GM21423 (cell line): ENCODE results near the gene CYP3A4.
"Not testable (repeated sequence)": the region's sequence is repeated elsewhere in the genome, so short reads cannot be mapped to it uniquely, and the experiment has no call there.

ENCODE experiments used
- ATAC-seq: cut with Tn5 transposase; IDR thresholded peaks from one replicate; pipeline ENCODE4 v1.9.1; 2021; ENCODE audit warnings: mild to moderate bottlenecking, moderate library complexity; ENCODE audit not compliant: unreplicated experiment

The CYP3A4 gene

DNA sequence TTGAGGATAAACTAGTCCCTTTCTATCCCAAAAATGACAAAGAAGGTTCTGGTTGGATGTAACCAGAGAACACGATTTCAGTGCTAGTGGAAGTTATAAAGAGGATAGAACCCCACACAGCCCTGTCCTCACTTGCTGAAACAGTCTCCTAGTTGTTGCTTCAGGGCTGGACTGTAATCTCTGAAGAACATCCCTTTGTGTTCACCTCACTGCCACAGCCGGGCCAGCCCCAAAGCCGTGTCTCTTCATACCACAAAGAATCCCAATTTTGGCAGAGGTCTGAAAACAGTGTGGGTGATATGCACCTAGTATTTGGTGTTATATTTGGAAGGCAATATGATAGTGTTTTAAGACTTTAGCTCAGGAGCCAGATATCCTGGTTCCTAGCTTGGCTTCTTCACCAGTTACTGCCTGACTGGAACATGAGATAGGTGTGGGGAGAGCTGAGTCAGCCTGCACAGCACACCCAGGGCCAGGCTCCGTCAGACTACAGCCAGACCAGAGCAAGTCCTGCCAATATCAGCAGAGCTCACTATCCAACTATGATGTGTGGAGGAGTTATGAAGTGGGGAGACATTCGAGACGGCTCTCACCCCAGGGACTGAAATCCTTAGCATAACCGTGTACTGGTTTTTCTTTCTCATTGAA, 21.2 kb downstream of the CYP3A4 start:
- ATAC-seq = no peak

DNA sequence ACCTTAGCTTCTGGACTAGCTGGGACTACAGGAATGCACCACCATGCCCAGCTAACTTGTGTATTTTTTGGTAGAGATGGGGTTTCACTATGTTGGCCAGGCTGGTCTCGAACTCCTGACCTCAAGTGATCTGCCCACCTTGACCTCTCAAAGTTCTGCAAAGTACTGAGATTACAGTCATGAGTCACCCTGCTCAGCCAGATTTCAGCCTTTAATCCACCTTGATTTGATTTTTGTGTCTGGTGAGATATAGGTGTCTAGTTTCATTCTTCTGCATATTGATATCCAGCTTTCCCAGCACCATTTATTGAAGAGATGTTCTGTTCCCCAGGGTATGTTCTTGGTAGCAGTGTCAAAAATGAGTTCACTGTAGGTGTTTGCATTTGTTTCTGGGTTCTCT, 28.9 kb downstream of the CYP3A4 start:
- no peak for ATAC-seq

DNA sequence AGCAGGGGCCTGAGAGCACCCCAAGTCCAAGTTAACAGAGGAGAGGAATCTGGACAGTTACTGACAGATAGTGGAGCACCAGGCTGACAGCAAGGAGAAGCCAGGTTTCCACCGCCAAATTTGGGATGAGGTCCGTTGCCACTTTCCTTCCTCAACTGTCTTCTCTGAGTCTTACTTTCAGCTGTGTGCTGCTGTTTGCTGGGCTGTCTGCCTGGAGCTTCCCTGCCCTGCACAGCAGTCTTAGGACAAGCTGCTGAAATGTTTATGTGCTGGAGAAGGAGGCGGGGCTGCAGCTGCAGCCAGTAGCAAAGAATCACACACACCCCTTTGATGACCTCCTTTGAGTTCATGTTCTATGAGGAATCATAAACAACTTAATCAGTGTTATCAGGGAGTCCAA, 31.6 kb downstream of the CYP3A4 start:
- no peak for ATAC-seq

DNA sequence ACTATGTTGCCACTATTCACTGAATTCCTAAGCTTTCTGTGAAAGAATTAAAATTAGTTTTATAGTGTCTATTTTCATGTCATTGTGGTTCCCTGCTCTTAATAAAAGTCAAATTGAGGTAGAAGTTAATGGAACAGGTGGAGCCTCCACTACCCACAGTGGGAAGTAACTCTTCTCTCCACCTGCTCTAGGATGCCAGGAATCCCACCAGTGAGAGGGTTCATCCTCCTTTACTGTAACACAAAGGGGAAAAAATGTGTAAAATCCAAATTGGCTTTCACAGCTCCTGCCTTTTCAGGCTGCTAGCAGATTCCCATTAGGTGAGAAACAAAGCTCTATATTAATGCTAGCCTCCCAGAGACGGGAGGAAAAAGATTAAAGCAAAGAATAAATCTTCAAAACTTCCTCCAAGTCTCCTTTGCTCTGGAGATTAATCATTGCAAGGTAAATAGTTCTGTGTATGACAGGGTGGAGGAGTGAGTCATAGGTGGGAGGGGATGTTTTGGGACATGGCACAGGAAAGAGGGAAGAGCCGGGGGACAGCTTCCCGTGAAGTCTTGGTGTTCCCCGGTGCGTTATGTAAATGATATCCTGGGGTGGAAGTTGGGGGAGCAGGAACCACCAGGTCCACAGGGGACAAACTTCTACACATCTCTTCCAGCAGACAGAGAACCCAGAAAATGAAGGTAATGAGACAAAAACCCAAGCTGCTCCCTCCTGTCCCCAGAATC, 32.5 kb downstream of the CYP3A4 start:
- not testable (repeated sequence) for ATAC-seq

DNA sequence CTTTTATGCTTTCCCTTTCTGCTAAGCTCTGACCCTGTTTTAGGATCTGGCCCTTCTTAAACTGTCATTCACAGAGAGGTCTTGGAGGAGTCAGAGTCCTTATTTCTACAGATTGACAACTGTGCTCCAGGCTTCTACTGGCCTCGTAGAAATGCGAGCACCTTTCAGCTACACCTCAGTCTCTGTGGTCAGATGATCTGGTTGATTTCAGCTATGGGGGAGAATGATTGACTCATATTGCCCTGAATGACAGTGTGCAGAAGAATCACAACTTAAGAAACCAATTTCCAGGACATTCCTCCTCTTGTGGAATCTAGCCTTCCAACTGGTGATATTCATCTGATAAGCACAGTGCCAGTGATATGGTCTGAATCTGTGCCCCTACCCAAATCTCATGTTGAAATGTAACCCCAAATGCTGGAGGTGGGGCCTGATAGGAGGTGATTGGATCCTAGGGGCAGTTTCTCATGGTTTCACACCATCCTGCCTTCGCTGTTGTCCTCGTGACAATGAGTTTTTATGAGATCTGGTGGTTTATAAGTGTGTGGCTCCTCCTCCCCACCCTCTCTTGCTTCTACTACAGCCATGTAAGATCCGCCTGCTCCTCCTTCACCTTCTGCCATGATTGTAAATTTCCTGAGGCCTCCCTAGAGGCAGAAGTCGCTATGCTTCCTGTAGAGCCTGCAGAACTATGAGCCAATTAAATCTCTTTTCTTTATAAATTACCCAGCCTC, 35.0 kb downstream of the CYP3A4 start:
- ATAC-seq = no peak

DNA sequence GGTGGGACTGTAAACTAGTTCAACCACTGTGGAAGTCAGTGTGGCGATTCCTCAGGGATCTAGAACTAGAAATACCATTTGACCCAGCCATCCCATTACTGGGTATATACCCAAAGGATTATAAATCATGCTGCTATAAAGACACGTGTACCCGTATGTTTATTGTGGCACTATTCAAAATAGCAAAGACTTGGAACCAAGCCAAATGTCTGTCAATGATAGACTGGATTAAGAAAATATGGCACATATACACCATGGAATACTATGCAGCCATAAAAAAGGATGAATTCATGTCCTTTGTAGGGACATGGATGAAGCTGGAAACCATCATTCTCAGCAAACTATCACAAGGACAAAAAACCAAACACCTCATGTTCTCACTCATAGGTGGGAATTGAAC, 37.1 kb downstream of the CYP3A4 start:
- not testable (repeated sequence) for ATAC-seq

DNA sequence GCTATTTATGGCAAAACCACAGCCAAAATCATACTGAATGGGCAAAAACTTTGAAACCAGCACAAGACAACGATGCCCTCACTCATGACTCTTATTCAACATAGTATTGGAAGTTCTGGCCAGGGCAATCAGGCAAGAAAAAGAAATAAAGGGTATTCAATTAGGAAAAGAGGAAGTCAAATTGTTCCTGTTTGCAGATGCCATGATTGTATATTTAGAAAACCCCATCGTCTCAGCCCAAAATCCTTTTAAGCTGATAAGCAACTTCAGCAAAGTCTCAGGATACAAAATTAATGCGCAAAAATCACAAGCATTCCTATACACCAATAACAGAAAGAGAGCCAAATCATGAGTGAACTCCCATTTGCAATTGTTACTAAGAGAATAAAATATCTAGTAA, 38.6 kb downstream of the CYP3A4 start:
- ATAC-seq = not testable (repeated sequence)

DNA sequence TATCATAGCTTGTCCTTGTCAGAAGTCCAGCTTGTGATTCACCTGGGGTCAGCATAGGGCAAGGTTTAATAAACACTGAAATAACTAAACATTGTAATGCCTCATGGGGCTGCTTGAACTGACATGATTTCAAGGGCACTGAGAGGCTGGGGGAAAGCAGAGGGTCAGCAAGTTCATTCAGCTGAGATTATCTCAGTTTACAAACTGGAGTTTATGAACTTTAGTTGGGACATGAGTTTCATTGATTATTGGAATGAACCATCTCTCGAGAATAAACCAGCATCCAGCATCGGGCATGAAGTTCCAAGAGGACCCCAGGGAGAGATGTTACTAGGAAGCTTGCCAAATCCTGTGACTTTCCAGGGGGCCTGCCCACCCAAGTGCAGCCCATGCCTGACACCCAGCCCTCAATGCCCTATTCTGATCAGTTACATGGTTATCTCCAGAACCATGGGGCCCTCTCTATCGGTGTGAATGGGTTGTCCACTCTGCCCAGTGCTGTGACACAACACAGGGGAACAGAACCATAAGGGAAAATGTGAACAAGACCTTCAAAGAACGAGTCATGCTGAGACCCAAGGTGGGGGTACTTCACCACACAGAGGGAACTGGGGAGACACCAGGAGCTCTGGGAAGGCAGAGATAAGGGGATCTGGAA, 41.1 kb downstream of the CYP3A4 start:
- no peak for ATAC-seq

DNA sequence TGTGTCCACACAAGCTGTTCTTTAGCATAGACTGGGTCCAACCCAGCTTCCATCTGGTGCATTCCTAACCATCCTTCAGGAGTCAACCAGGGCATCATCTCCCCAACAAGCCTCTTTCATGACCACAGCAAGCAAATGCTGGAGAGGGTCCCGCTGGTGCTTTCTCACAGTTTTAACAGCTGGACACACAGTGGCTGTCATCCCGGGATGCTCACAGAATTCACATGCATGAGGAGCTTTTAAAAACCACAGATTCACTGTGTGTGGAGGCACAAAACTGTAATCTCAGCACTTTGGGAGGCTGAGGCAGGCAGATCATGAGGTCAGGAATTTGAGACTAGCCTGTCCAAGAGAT, 42.6 kb downstream of the CYP3A4 start:
- ATAC-seq = no peak

DNA sequence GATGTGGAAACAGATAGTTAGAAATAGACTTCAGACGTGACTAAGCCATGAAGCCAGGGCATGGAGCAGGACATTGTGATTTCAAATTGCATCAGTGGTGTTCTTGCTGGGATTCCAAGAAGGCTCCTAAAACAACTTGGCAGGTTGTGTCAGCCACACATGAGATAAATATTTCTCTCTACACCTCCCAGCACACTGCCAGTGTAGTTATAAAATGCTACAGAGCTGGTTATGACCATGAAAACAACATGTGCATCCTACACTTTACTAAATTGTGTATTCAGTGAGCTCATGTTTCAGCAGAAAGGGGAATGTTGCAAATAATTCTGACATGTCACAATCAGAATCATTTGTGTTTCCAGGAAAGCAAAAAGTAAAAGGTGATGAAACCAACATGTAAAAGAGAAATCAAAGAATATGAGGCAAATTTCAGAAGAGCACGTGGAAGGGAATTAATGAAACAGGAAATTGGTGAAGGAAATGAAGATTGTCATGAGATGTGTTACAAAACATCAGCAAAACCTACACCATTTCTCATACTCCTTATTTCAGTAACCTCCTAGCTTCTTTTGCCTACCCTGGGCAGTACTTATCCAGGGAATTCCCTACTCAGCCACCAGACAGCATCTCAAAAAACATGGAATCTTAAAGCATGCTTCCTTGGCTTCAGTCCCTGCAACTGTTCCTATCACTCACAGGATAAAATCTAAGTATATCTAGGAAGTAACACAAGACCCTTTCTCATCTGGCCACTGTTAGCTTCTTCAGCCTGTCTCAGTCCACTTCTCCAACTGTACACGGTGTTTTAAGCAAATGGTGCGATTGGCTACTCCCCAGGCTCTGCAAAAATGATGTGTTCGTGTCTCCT, 43.2 kb downstream of the CYP3A4 start:
- no peak for ATAC-seq

DNA sequence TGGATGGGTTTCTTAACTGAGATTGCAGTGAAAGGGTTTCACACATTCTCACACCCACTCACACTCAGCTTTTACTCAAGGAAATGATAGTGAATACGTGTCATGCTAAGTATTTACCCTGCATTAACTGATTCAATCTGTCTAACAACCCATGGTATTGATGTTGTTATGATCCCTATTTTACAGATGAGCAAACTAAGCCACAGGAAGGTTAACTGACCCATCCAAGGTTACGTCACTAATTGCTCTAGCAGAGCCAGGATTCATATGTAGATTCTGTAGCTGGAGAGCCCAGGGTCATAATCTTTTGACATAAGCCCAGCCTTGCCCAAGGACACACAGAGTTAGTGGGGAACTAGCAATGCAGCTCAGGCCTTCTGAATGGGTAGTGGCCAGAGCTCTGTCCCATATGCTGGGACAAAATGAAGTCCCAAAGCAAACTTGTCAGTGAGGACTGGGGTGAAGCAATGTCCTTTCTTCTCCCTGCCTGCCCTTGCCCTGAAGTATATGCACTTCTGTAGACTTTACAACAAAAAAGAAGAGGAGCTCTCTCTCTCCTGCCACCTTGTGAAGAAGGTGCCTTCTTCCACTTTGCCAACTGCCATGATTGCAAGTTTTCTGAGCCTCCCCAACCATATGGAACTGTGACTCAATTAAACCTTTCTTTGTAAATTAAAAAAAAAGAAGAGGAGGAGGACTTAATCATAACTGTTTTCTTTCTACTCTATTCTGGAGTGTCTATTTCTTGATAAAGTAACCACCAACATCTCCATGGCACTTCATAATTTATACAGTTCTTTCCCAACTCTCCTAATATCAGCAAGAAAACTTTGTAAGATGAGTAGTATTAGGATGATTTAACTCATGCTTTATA, 44.0 kb downstream of the CYP3A4 start:
- no peak for ATAC-seq

DNA sequence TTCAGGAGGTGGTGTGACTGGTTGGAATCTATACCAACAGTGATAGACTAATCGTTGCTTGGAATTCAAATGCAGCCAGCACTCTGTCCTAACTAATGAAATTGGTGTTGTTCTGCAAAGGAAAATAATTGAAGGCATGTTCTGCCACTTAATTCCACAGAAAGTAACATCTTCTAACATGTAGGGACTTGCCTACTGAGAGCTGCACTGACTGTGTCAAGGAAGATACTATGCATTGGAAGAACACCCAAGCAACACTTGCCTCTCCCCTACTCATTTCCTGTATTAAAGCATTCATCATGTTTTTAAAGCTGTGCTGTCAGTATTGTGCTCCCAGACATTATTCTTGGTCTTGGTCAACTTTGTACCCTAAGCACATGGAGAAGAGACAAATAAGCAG, 46.3 kb downstream of the CYP3A4 start:
- no peak for ATAC-seq

DNA sequence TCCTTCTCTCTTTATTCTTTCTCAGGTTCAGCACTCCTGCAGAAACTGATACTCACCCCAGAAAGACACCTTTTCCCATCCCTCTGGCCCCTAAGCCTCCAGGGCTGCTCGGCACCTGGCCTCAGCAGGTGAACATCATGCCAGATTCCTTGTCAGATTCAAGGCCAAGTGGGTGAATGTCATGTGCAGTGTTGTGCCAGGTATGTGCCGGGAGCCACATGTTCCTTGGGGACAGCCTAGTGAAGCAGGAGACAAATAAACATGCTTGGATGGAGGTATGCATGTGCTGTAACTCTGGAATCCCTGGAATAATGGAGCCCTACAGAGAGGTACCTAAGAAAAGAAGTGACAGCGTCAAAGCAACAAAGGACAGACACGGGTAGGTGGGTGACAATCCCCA, 47.3 kb downstream of the CYP3A4 start:
- ATAC-seq = not testable (repeated sequence)

DNA sequence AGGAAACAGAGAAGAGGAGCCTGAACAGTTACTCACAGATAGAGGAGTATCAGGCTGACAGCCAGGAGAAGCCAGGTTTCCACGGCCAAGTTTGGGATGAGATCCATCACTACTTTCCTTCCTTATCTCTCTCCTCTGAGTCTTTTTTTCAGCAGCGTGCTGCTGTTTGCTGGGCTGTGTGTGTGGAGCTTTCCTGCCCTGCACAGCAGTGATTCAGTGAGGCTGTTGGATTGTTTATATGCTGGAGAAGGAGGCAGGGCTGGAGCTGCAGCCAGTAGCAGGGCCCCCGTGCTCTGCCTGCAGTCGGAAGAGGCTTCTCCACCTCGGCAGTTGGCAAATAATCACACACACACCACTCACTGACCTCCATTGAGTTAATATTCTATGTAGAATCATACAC, 49.0 kb downstream of the CYP3A4 start, which contains the start of gene CYP3A7:
TSS of gene CYP3A7 (minus strand) at position 210 of the 400 bp plus-strand sequence. CDS start at position 107, 103 bp downstream.
- ATAC-seq = no peak

DNA sequence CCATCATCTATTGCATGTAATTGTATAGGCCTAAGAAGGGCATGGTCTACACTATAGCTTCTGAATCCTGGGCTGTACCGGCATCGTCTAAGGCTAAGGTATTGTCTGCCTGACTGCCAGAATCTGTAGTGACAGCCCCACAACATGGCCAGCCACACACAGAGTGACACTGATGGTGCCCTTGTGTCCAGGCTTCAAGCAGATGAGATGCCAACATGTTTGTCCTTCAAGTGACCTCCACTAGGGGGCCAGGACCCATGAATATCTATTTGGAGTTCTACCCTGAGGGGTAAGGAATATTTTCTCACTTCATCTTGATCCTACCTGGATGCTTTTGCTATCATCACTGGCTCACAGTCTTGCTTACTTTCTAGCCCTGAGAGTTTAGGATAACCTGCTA, 50.5 kb downstream of the CYP3A4 start:
- ATAC-seq = no peak

DNA sequence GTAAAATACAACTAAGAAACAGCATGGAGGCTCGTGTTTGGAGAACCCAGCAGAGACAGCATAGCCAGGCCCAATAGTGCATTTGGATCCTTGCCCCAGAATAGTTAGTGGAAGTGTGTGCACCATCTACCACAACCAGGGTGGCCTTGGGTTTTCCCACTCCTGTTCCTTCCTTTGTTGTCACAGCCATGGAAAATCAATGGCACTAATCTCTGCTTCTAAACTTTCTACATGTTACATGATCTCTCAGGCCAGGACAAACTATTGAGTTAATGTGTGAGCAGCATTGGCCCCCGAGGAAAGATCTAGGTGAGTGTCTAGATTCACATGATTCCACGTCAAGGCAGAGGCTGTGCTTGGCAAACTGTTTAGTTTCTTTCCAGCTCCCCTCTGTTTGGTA, 51.0 kb downstream of the CYP3A4 start:
- ATAC-seq = no peak

DNA sequence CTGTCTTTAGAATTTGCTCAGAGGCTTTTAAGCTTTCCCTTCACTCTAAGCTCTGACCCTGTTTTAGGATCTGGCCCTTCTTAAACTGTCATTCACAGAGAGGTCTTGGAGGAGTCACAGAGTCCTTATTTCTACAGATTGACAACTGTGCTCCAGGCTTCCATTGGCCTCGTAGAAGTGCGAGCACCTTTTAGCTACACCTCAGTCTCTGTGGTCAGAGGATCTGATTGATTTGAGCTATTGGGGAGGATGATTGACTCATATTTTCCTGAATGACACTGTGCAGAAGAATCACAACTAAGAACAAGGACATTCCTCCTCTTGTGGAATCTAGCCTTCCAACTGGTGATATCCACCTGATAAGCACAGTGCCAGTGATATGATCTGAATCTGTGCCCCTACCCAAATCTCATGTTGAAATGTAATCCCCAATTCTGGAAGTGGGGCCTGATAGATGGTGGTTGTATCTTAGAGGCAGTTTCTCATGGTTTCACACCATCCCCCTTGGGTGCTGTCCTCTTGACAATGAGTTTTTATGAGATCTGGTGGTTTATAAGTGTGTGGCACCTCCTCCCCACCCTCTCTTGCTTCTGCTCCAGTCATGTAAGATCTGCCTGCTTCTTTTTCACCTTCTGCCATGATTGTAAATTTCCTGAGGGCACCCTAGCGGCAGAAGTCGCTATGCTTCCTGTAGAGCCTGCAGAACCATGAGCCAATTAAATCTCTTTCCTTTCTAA, 52.2 kb downstream of the CYP3A4 start:
- ATAC-seq = no peak

DNA sequence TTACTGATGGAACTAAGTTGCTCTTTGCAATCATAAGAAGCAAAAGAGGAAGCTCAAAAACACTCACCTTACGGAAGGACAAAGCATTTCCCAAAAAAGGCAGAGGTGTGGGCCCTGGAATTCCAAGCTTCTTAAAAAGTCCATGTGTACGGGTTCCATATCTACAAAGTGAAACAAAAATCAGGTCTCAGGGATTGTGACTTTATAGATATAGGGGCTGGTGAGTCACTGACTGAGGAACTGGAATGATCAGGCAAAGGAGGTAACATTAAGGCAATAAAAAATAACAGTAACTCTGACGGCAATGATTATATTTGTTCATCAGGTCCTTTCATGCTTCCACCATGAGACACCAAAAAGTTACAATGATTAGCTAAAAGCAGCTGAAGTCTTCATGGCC, 53.0 kb downstream of the CYP3A4 start:
- no peak for ATAC-seq

DNA sequence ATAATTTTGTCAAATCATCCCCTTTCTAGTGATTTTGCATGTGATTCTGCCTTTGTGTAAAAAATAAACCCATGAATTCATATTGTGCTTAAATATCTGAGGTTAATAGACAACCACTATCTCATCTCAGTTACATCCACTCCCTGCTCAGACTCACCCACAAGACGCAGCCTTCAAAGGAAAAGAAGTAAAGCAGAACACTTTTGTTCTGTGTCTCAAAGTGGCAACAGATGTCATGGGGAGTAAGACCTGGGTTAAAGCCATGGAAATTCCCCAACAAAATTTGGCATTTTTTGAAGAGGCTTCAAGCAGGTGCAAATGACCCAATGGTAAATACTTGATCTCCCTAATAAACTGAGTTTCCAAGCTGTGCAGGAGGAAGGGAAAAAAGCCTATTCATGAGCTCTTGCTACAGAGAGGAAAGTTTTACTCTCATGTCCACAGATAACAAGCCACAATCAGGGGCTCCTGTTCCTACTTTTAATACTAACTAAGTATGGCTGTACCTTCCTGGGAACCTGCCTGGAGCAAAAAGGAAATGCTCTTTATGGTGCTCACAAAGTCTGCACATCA, 53.7 kb downstream of the CYP3A4 start:
- ATAC-seq = no peak
